SU-DHL-6 (cell line): Measurements from ENCODE around the gene PPP1R7.

ENCODE experiments used
- H2AFZ ChIP-seq: fragments of 200-600 bp; sonication (generic); 2 replicates; pipeline ENCODE4 v1.6.1; 2014; ENCODE audit warnings: low read depth, mild to moderate bottlenecking, moderate library complexity, mixed read lengths, antibody characterized with exemption, low read length; ENCODE audit not compliant: severe bottlenecking
- H3F3A ChIP-seq: fragments of 200-600 bp; shearing (Covaris generic); 2 replicates; pipeline ENCODE4 v1.6.0; 2016; ENCODE audit warnings: antibody characterized with exemption, mild to moderate bottlenecking; ENCODE audit not compliant: insufficient read depth
- H3K27ac ChIP-seq: fragments of 200-600 bp; sonication (generic); 2 replicates; pipeline ENCODE4 v1.5.1; 2016; ENCODE audit warnings: low read depth, mild to moderate bottlenecking, low read length, moderate library complexity, mixed read lengths
- H3K27me3 ChIP-seq: fragments of 200-600 bp; sonication (generic), shearing (Covaris generic); 2 replicates; pipeline ENCODE4 v1.6.0; 2014; ENCODE audit warnings: mild to moderate bottlenecking, low read length
- H3K36me3 ChIP-seq: fragments of 200-600 bp; sonication (generic); 2 replicates; pipeline ENCODE4 v1.6.1; 2014; ENCODE audit warnings: mild to moderate bottlenecking, low read length, mixed read lengths
- H3K4me2 ChIP-seq: fragments of 300-600, 200-600 bp; shearing (Covaris generic), sonication (generic); 2 replicates; pipeline ENCODE4 v1.6.0; 2014; ENCODE audit warnings: low read length, low read depth, mild to moderate bottlenecking; ENCODE audit not compliant: poor library complexity, severe bottlenecking
- H3K4me3 ChIP-seq: fragments of 200-600 bp; sonication (generic); 2 replicates; pipeline ENCODE4 v1.5.1; 2014; ENCODE audit warnings: antibody characterized with exemption, low read length, mild to moderate bottlenecking, mixed read lengths; ENCODE audit not compliant: insufficient read depth, poor library complexity, severe bottlenecking
- H3K79me2 ChIP-seq: fragments of 200-600 bp; sonication (generic); 2 replicates; pipeline ENCODE4 v1.6.1; 2014; ENCODE audit warnings: mild to moderate bottlenecking, low read length, moderate library complexity; ENCODE audit not compliant: insufficient read depth
- H3K9ac ChIP-seq: fragments of 200-600 bp; sonication (generic); 2 replicates; pipeline ENCODE4 v1.7.0; 2014; ENCODE audit warnings: mild to moderate bottlenecking, low read length
- H3K9me2 ChIP-seq: fragments of 200-600 bp; sonication (generic); replicated peaks from 2 replicates; pipeline ENCODE4 v1.6.1; 2014; ENCODE audit warnings: low read length; ENCODE audit not compliant: insufficient read depth
- H3K9me3 ChIP-seq: fragments of 200-600 bp; sonication (generic); 2 replicates; pipeline ENCODE4 v1.6.1; 2014; ENCODE audit warnings: low read length, mixed read lengths; ENCODE audit not compliant: insufficient read depth
- H4K20me1 ChIP-seq: fragments of 200-600 bp; sonication (generic); 2 replicates; pipeline ENCODE4 v1.6.1; 2014; ENCODE audit warnings: low read depth, mild to moderate bottlenecking, antibody characterized with exemption, low read length, moderate library complexity, mixed read lengths
- EZH2phosphoT487 ChIP-seq: fragments of 200-600 bp; sonication (generic), shearing (Covaris generic); conservative IDR thresholded peaks from 2 replicates; pipeline ENCODE4 v1.6.1; 2018; ENCODE audit warnings: mild to moderate bottlenecking, antibody characterized with exemption, low read length, moderate library complexity, mixed read lengths
- TF ChIP-seq, protein P1 (sequence below): fragments of 200-600 bp; sonication (generic); IDR thresholded peaks from one replicate; pipeline ENCODE4 v1.5.1; 2017; ENCODE audit warnings: antibody characterized with exemption, mild to moderate bottlenecking, low read length, moderate library complexity; ENCODE audit not compliant: insufficient read depth, poor library complexity, severe bottlenecking

PPP1R7 gene

DNA sequence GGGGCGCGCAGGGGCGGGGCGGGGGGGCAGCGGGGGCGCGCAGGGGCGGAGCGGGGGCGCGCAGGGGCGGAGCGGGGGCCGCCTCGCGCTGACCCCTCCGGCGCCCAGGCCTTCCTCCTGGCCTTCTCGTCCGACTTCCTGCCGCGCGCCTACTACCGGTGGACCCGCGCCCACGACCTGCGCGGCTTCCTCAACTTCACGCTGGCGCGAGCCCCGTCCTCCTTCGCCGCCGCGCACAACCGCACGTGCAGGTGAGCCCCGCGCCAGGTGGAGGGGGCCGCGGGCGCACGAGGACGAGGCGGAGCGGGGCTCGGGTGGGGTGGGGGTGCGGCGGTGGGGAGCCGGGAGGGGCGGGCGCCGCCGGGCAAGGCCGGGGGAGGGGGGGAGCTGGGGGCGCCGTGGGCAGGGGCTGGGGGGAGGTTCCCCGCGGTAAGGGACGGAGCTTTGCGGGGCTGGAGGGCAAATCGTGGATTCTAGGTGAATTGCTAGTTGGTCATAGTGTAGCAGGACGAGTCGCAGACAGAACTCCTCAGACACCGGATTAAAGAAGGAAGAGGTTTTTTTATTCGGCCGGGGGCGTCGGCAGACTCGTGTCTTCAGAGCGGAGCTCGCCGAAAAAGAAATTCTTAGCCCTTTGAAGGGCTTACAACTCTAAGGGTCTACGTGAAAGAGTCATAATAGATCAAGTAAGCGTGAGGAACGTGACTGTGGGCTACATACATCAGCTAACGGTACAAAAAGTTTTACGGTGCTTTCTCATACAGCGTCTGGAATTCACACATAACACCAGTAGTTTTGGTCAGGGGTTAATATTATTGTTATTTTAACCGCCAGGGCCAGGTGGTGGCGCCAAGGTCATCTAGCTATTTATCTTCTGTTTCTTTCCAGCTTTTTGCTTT, 68.1 kb downstream of the PPP1R7 start:
- H3K9ac ChIP-seq: no peak overlapping the region
- H3K4me3 ChIP-seq: no peak overlapping the region
- no peaks in the 10 kb centered on the region for H3K36me3 ChIP-seq
- H4K20me1 ChIP-seq: no peaks in the 10 kb centered on the region
- no peaks in the 10 kb centered on the region for H3K27me3 ChIP-seq
- H3K9me2 ChIP-seq: no peaks in the 10 kb centered on the region
- H3K79me2 ChIP-seq: no peaks in the 10 kb centered on the region
- no peak for TF ChIP-seq EZH2phosphoT487
- TF ChIP-seq, protein P1, sequence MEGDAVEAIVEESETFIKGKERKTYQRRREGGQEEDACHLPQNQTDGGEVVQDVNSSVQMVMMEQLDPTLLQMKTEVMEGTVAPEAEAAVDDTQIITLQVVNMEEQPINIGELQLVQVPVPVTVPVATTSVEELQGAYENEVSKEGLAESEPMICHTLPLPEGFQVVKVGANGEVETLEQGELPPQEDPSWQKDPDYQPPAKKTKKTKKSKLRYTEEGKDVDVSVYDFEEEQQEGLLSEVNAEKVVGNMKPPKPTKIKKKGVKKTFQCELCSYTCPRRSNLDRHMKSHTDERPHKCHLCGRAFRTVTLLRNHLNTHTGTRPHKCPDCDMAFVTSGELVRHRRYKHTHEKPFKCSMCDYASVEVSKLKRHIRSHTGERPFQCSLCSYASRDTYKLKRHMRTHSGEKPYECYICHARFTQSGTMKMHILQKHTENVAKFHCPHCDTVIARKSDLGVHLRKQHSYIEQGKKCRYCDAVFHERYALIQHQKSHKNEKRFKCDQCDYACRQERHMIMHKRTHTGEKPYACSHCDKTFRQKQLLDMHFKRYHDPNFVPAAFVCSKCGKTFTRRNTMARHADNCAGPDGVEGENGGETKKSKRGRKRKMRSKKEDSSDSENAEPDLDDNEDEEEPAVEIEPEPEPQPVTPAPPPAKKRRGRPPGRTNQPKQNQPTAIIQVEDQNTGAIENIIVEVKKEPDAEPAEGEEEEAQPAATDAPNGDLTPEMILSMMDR: peak; percentile 41
- H3K9me3 ChIP-seq: no peaks in the 10 kb centered on the region
- H3K27ac ChIP-seq: no peak overlapping the region
- H3F3A ChIP-seq: 0 out of 2 replicates have a peak, but pooled peaks cover 3% of the 10 kb centered on the region
- no peak overlapping the region for H2AFZ ChIP-seq
- peak overlapping the region; percentile 50 for H3K4me2 ChIP-seq

DNA sequence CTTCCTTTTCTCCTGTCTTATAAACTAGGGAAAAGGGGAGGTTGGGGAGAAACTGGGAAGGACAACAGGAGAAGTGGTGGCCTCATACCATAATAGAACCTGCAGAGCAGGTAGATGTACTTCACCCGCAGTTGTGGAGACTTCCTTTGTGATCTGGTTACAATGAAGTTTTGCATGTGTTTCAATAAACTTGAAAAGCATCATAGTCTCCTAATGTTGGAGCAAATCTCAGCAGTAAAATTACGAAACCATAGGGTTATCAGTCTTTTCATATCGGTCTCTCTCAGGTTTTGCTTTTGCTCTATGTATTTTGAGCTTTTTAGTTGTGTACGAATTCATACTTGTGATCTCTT, 68.7 kb downstream of the PPP1R7 start:
- no peak overlapping the region for H3K4me3 ChIP-seq
- TF ChIP-seq EZH2phosphoT487: no peak
- TF ChIP-seq, protein P1: peak; percentile 8
- H3K9me3 ChIP-seq: no peaks in the 10 kb centered on the region
- no peaks in the 10 kb centered on the region for H3K36me3 ChIP-seq
- no peaks in the 10 kb centered on the region for H3K79me2 ChIP-seq
- H4K20me1 ChIP-seq: no peaks in the 10 kb centered on the region
- no peak overlapping the region for H2AFZ ChIP-seq
- no peaks in the 10 kb centered on the region for H3K9me2 ChIP-seq
- no peak overlapping the region for H3K9ac ChIP-seq
- H3K27ac ChIP-seq: no peak overlapping the region
- H3K27me3 ChIP-seq: no peaks in the 10 kb centered on the region
- H3F3A ChIP-seq: 0 out of 2 replicates have a peak, but pooled peaks cover 3% of the 10 kb centered on the region
- peak overlapping the region; percentile 50 for H3K4me2 ChIP-seq

DNA sequence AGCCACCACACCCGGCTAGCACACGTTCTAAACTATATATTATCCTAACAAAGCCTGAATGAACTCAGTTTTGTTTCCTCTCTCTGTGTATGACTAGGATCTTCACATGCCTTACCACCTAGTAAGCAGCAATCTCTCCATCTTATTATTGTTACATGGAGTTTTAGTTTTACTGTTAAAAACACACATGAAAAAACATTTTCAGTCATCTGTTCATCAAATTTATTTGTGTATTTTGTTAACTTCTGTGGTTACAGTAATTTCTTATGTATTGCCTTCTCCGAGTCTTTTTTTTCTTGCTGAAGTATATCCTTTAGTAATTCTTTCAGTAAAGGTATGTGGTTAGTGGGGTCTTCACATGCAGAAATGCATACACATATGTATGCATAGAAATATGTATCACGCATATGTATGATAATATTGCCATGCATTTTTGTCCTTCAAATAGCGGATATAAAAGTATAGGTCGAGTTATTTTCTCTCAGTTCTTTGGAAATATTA, 69.6 kb downstream of the PPP1R7 start:
- Histone ChIP-seq H2AFZ (no peak overlapping the region), H3K4me2 (no peak overlapping the region), H3K27me3 (no peaks in the 10 kb centered on the region), H3K4me3 (no peak overlapping the region), H3K27ac (no peak overlapping the region), H3K9me2 (no peaks in the 10 kb centered on the region), H3K9ac (no peak overlapping the region), H3K36me3 (no peaks in the 10 kb centered on the region), H3K79me2 (no peaks in the 10 kb centered on the region), H4K20me1 (no peaks in the 10 kb centered on the region), H3F3A (0 out of 2 replicates have a peak, but pooled peaks cover 3% of the 10 kb centered on the region), H3K9me3 (no peaks in the 10 kb centered on the region)
- TF ChIP-seq, protein P1: no peak
- TF ChIP-seq EZH2phosphoT487: no peak
